Measurements from ENCODE around the gene NOS3.

NOS3 gene

DNA sequence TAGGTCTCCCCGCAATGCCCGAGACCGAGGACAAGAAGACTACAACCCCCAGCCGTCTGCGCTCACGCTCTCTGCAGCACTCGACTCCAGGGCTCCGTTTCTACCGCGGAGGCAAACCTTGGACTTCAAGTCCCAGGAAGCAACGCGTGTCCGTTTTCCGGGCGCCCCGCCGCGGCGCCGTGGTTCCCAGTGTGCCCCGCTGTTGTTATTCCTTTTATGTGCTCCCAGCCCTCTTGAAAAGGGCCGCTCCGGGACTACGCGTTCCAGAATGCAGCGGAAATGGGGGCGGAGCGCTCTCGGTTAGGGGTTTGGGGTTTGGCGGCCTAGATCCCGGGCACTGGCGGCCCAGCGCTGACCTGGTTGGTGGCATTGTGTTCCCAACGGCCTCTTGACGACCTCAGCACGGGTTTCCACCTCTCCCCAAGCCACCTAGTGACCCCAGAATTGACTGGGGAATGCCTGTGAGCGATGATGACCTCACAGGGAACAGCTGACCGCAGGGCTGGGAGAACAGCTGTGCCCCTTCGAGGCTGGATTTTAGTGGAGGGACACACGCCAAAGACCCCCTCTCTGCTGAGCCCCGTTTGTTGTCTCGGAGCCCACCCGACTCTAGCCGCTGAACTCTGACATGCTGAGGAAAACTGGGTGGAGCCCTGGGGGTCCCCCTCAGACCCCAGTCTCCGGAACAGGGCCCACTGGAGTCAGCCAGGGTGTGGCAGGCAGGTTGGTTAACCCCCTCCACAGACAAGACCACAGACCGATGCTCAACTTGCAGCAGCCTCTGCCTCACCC, 67.4 kb downstream of the NOS3 start:
- no peaks in the 10 kb centered on the region for H3K36me3 ChIP-seq (ENCODE audit: control insufficient read depth, insufficient read depth, low read length)
- peak overlapping the region; percentile 86 for H3K4me3 ChIP-seq (ENCODE audit: low read depth, low read length)
- peak overlapping the region; percentile 71; the same call in 1 of the 2 replicates for H3K27ac ChIP-seq (ENCODE audit: low read depth, low read length)
- H3K9ac ChIP-seq (ENCODE audit: low read length): peak overlapping the region; percentile 64
- H3K4me1 ChIP-seq (ENCODE audit: control insufficient read depth, insufficient read depth, low read length): peaks cover 39% of the 10 kb centered on the region
- H3K9me3 ChIP-seq (ENCODE audit: control insufficient read depth, insufficient read depth, low read depth, low read length): no peaks in the 10 kb centered on the region
- peaks cover 12% of the 10 kb centered on the region; the same call in 1 of the 2 replicates for H3K27me3 ChIP-seq (ENCODE audit: control insufficient read depth, insufficient read depth, low read length)

GRCh38 chr7:151058781-151059366, 68.1 kb downstream of the NOS3 start:
- peak overlapping the region; percentile 86 for H3K4me3 ChIP-seq (ENCODE audit: low read depth, low read length)
- H3K9ac ChIP-seq (ENCODE audit: low read length): peak overlapping the region; percentile 71
- peaks cover 12% of the 10 kb centered on the region; the same call in 1 of the 2 replicates for H3K27me3 ChIP-seq (ENCODE audit: control insufficient read depth, insufficient read depth, low read length)
- no peak overlapping the region for H3K27ac ChIP-seq (ENCODE audit: low read depth, low read length)
- no peaks in the 10 kb centered on the region for H3K9me3 ChIP-seq (ENCODE audit: control insufficient read depth, insufficient read depth, low read depth, low read length)
- H3K4me1 ChIP-seq (ENCODE audit: control insufficient read depth, insufficient read depth, low read length): peaks cover 43% of the 10 kb centered on the region
- no peaks in the 10 kb centered on the region for H3K36me3 ChIP-seq (ENCODE audit: control insufficient read depth, insufficient read depth, low read length)

GRCh38 chr7:151059367-151060112, 68.7 kb downstream of the NOS3 start, which contains the start of gene SLC4A2:
Gene SLC4A2 (plus strand): TSS chr7:151059589. CDS start chr7:151061988, 2,399 bp downstream.
- H3K9me3 ChIP-seq (ENCODE audit: control insufficient read depth, insufficient read depth, low read depth, low read length): no peaks in the 10 kb centered on the region
- H3K27ac ChIP-seq (ENCODE audit: low read depth, low read length): no peak within 1 kb of the TSS; the same call in 1 of the 2 replicates
- H3K27me3 ChIP-seq (ENCODE audit: control insufficient read depth, insufficient read depth, low read length): peaks cover 12% of the 10 kb centered on the region; the same call in 1 of the 2 replicates
- peak within 1 kb of the TSS; percentile 86 for H3K4me3 ChIP-seq (ENCODE audit: low read depth, low read length)
- peaks cover 43% of the 10 kb centered on the region for H3K4me1 ChIP-seq (ENCODE audit: control insufficient read depth, insufficient read depth, low read length)
- H3K9ac ChIP-seq (ENCODE audit: low read length): peak within 1 kb of the TSS; percentile 71
- H3K36me3 ChIP-seq (ENCODE audit: control insufficient read depth, insufficient read depth, low read length): peaks cover 3% of the 10 kb centered on the region

DNA sequence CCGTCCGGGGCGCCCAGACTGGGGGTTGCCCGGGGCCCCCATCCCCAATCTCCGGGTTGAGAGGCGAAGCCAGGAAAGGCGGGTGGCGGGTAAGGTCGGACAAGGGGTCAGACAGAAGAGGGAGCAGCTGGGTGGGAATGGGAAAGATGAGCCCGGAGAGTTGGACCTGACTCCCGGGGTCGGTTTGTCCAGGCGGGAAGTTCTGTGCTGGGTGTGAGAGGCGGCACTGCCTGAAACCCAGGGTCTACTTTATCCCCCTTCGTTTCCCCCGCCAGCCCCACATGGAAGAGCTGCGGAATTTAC, 69.2 kb downstream of the NOS3 start:
- H3K27me3 ChIP-seq (ENCODE audit: control insufficient read depth, insufficient read depth, low read length): peaks cover 12% of the 10 kb centered on the region; the same call in 1 of the 2 replicates
- peaks cover 43% of the 10 kb centered on the region for H3K4me1 ChIP-seq (ENCODE audit: control insufficient read depth, insufficient read depth, low read length)
- peak overlapping the region; percentile 86 for H3K4me3 ChIP-seq (ENCODE audit: low read depth, low read length)
- H3K9ac ChIP-seq (ENCODE audit: low read length): peak overlapping the region; percentile 48
- H3K27ac ChIP-seq (ENCODE audit: low read depth, low read length): no peak overlapping the region; the same call in 1 of the 2 replicates
- H3K36me3 ChIP-seq (ENCODE audit: control insufficient read depth, insufficient read depth, low read length): peaks cover 8% of the 10 kb centered on the region
- H3K9me3 ChIP-seq (ENCODE audit: control insufficient read depth, insufficient read depth, low read depth, low read length): no peaks in the 10 kb centered on the region

DNA sequence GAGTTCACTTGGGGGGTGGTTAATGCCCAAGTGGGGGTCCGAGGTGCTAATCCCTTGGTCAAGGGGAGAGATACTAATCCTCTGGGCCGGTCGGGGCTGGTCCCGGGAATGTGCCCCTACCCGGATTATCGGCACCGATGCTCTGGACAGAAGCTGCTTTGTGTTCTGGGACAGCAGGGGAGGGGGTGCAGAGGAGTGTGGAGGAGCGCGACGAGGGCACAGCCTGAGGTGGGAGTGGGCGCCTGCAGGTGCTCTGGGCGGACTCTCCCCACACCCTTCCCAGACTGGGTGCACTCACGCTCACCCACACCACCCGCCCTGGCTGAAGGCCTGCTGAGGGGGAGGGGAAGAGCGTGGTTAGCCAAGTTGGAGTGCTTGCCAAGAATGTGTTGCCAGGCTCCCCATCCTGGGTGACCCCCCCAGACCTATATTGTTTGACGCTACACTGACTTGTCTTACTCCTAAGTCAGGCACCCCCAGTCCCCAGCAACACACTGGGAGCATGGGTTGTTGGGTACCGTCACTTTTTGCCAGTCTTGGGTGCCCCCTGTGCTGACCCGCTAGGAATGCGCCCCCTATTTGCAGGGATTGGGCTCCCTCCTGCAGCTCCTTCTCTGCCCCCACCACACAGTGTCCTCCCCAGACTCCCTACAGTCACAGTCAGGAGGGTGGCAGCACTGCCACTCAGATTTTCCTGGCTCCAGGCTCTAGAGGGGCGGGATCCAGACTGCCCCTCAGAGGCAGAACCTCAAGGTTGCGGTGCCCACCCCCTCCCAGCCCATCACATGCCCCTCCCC, 69.8 kb downstream of the NOS3 start:
- H3K36me3 ChIP-seq (ENCODE audit: control insufficient read depth, insufficient read depth, low read length): peaks cover 13% of the 10 kb centered on the region
- H3K4me3 ChIP-seq (ENCODE audit: low read depth, low read length): peak overlapping the region; percentile 86
- H3K27ac ChIP-seq (ENCODE audit: low read depth, low read length): no peak overlapping the region
- peaks cover 43% of the 10 kb centered on the region for H3K4me1 ChIP-seq (ENCODE audit: control insufficient read depth, insufficient read depth, low read length)
- H3K27me3 ChIP-seq (ENCODE audit: control insufficient read depth, insufficient read depth, low read length): peaks cover 12% of the 10 kb centered on the region; the same call in 1 of the 2 replicates
- H3K9me3 ChIP-seq (ENCODE audit: control insufficient read depth, insufficient read depth, low read depth, low read length): no peaks in the 10 kb centered on the region
- peak overlapping the region; percentile 48 for H3K9ac ChIP-seq (ENCODE audit: low read length)

GRCh38 chr7:151061213-151062110, 70.6 kb downstream of the NOS3 start:
- H3K9ac ChIP-seq (ENCODE audit: low read length): peak overlapping the region; percentile 39
- H3K27me3 ChIP-seq (ENCODE audit: control insufficient read depth, insufficient read depth, low read length): peaks cover 6% of the 10 kb centered on the region; the same call in 1 of the 2 replicates
- peaks cover 41% of the 10 kb centered on the region for H3K4me1 ChIP-seq (ENCODE audit: control insufficient read depth, insufficient read depth, low read length)
- H3K9me3 ChIP-seq (ENCODE audit: control insufficient read depth, insufficient read depth, low read depth, low read length): no peaks in the 10 kb centered on the region
- H3K27ac ChIP-seq (ENCODE audit: low read depth, low read length): no peak overlapping the region
- peaks cover 20% of the 10 kb centered on the region for H3K36me3 ChIP-seq (ENCODE audit: control insufficient read depth, insufficient read depth, low read length)
- peak overlapping the region; percentile 86 for H3K4me3 ChIP-seq (ENCODE audit: low read depth, low read length)

GRCh38 chr7:151062111-151062398, 71.2 kb downstream of the NOS3 start:
- peak overlapping the region; percentile 86 for H3K4me3 ChIP-seq (ENCODE audit: low read depth, low read length)
- peak overlapping the region; percentile 39 for H3K9ac ChIP-seq (ENCODE audit: low read length)

GRCh38 chr7:151062399-151063211, 71.8 kb downstream of the NOS3 start:
- peaks cover 40% of the 10 kb centered on the region for H3K4me1 ChIP-seq (ENCODE audit: control insufficient read depth, insufficient read depth, low read length)
- H3K27me3 ChIP-seq (ENCODE audit: control insufficient read depth, insufficient read depth, low read length): no peaks in the 10 kb centered on the region
- peak overlapping the region; percentile 90 for H3K27ac ChIP-seq (ENCODE audit: low read depth, low read length)
- H3K4me3 ChIP-seq (ENCODE audit: low read depth, low read length): peak overlapping the region; percentile 70
- peak overlapping the region; percentile 84 for H3K9ac ChIP-seq (ENCODE audit: low read length)
- H3K36me3 ChIP-seq (ENCODE audit: control insufficient read depth, insufficient read depth, low read length): peaks cover 32% of the 10 kb centered on the region
- H3K9me3 ChIP-seq (ENCODE audit: control insufficient read depth, insufficient read depth, low read depth, low read length): no peaks in the 10 kb centered on the region

More at GRCh38 chr7:151062111-151062398, 71.2 kb downstream of the NOS3 start:
- H3K27ac ChIP-seq (ENCODE audit: low read depth, low read length): no peak overlapping the region
- H3K4me1 ChIP-seq (ENCODE audit: control insufficient read depth, insufficient read depth, low read length): peaks cover 36% of the 10 kb centered on the region
- 0 out of 2 replicates have a peak, but pooled peaks cover under 1% of the 10 kb centered on the region for H3K27me3 ChIP-seq (ENCODE audit: control insufficient read depth, insufficient read depth, low read length)
- H3K36me3 ChIP-seq (ENCODE audit: control insufficient read depth, insufficient read depth, low read length): peaks cover 26% of the 10 kb centered on the region
- H3K9me3 ChIP-seq (ENCODE audit: control insufficient read depth, insufficient read depth, low read depth, low read length): no peaks in the 10 kb centered on the region

DNA sequence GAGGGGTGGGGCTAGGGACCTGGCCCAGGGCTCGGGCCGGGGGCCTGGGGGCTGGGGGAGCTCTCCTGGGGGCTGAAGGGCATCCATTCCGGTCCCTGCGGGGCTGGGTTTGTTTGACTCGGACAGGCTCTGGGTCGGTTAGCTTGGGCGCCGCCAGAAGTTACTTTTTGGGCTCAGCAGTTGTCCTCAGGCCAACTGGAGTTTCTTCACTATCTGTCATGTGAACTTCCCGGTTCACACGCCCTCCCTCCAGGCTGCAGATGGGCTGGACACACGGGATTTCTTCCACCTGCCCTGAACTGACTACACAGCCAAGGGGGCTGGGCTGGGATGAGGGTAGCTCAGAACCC, 72.4 kb downstream of the NOS3 start:
- Histone ChIP-seq H3K9ac (ENCODE audit: low read length) (no peak overlapping the region), H3K36me3 (ENCODE audit: control insufficient read depth, insufficient read depth, low read length) (peaks cover 38% of the 10 kb centered on the region)

More for the DNA sequence above, 72.4 kb downstream of the NOS3 start:
- peak overlapping the region; percentile 70 for H3K4me3 ChIP-seq (ENCODE audit: low read depth, low read length)
- H3K9me3 ChIP-seq (ENCODE audit: control insufficient read depth, insufficient read depth, low read depth, low read length): no peaks in the 10 kb centered on the region
- H3K27me3 ChIP-seq (ENCODE audit: control insufficient read depth, insufficient read depth, low read length): no peaks in the 10 kb centered on the region
- no peak overlapping the region for H3K27ac ChIP-seq (ENCODE audit: low read depth, low read length)
- peaks cover 42% of the 10 kb centered on the region for H3K4me1 ChIP-seq (ENCODE audit: control insufficient read depth, insufficient read depth, low read length)

Data from HUES6 (cell line).